ENCODE results near the gene ATMIN. TPM values are rescaled to one million over a fixed set of nuclear protein-coding genes. Genes with fewer than 3 reads are reported as not detected.

The ATMIN gene
- total and polyA plus RNA-seq, 2 of the 13 experiments (the other 11 are each of a cell fraction or from before 2014, with no cell fraction given): 34.6 to 60.4 TPM

GRCh38 chr16:81035398-81035974 lies at the start of gene ATMIN (continued):
- no peak for TF ChIP-seq HNF1B (CRISPR knock-in tag; IDR thresholded peaks at IDR 0.05)
- TF ChIP-seq ZNF276 (CRISPR knock-in tag; IDR thresholded peaks at IDR 0.05; ENCODE audit: low read depth): no peak
- no peak for TF ChIP-seq GATA4 (IDR thresholded peaks at IDR 0.05; ENCODE audit: borderline replicate concordance, low read depth)
- TF ChIP-seq ZFP36L2 (CRISPR knock-in tag; IDR thresholded peaks at IDR 0.05): no peak
- TF ChIP-seq ZIK1 (CRISPR knock-in tag; IDR thresholded peaks at IDR 0.05; ENCODE audit: borderline replicate concordance, low read depth): 0 out of 2 replicates have a peak, but pooled peaks have one; percentile 27
- TF ChIP-seq KIAA2018 (CRISPR knock-in tag; IDR thresholded peaks at IDR 0.05; ENCODE audit: borderline replicate concordance): no peak
- peak; percentile 43; the same call in 1 of the 2 replicates for TF ChIP-seq RXRB (CRISPR knock-in tag; IDR thresholded peaks at IDR 0.05; ENCODE audit: borderline replicate concordance)
- 0 out of 2 replicates have a peak, but pooled peaks have one; percentile 46 for TF ChIP-seq ZNF772 (CRISPR knock-in tag; IDR thresholded peaks at IDR 0.05)
- TF ChIP-seq, protein P1, sequence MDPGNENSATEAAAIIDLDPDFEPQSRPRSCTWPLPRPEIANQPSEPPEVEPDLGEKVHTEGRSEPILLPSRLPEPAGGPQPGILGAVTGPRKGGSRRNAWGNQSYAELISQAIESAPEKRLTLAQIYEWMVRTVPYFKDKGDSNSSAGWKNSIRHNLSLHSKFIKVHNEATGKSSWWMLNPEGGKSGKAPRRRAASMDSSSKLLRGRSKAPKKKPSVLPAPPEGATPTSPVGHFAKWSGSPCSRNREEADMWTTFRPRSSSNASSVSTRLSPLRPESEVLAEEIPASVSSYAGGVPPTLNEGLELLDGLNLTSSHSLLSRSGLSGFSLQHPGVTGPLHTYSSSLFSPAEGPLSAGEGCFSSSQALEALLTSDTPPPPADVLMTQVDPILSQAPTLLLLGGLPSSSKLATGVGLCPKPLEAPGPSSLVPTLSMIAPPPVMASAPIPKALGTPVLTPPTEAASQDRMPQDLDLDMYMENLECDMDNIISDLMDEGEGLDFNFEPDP (CRISPR knock-in tag; conservative IDR thresholded peaks at IDR 0.05): no peak
- TF ChIP-seq, protein P2, sequence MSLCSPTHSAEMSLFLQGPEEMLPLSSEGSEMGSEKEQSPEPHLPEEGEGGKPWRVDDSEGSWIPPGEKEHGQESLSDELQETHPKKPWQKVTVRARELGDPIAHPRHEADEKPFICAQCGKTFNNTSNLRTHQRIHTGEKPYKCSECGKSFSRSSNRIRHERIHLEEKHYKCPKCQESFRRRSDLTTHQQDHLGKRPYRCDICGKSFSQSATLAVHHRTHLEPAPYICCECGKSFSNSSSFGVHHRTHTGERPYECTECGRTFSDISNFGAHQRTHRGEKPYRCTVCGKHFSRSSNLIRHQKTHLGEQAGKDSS (CRISPR knock-in tag; IDR thresholded peaks at IDR 0.05; ENCODE audit: borderline replicate concordance, low read depth): no peak
- no peak for TF ChIP-seq ZNF737 (CRISPR knock-in tag; IDR thresholded peaks at IDR 0.05; ENCODE audit: borderline replicate concordance)
- no peak for TF ChIP-seq E2F5 (CRISPR knock-in tag; conservative IDR thresholded peaks at IDR 0.05)
- no peak for TF ChIP-seq RBM22 (optimal IDR thresholded peaks at IDR 0.05; ENCODE audit: low read length)
